Upper lobe of left lung (tissue), 4 donors: Measurements from ENCODE around the gene AFF3.

ENCODE experiments used
- CTCF ChIP-seq, 6 experiments: fragments of 450-650 bp in 4 of 6; fragments of 200-600 bp in 2 of 6; sonication (generic) in 2 of 6; IDR thresholded peaks; one replicate each; pipeline ENCODE4 v1.5.1; 2016 to 2019; ENCODE audit warnings: antibody characterized with exemption in 6 of 6
- EP300 ChIP-seq, 4 donors: sonication (generic); formaldehyde crosslinking; IDR thresholded peaks; one replicate each; pipeline ENCODE4 v1.5.1; 2017; ENCODE audit warnings: antibody characterized with exemption in 4 of 4, control low read depth in 2 of 4
- POLR2AphosphoS5 ChIP-seq, 2 donors: sonication (generic); formaldehyde crosslinking; IDR thresholded peaks; one replicate each; pipeline ENCODE4 v1.5.1; 2017; ENCODE audit warnings: antibody characterized with exemption in 2 of 2

DNA sequence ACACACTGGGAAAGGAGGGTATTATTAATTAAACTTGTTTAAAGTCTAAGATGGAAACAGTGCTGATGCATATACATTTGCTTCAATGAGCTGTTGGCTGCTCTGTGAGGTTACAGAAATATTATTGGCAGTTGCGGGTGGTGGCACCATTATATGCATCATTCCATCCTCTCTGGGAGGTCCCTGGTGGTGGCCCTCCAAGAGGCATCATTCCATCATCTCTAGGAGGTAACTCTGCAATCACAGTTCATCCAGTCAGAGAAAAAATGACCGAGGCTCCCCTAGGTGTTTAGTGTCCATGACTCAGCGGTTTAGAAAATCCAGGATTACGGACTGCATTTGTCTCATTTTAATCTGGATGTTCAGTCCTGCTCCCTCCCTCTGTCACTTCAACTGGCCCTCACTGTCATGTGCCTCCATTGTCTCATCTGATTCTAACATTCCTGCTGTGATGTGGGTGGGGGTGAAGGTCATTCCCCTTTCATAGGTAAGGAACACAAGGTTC, 15.4 kb downstream of the AFF3 start:
- TF ChIP-seq CTCF (IDR thresholded peaks at IDR 0.05) = no peak
- no peak for TF ChIP-seq POLR2AphosphoS5 (IDR thresholded peaks at IDR 0.05)
- no peak for TF ChIP-seq EP300 (IDR thresholded peaks at IDR 0.05)
